Skeletal muscle tissue (tissue), 4 donors: Measurements from ENCODE around the gene COMMD10. TPM values are rescaled to one million over a fixed set of nuclear protein-coding genes. Genes with fewer than 3 reads are reported as not detected.

Experiments
- H3K27ac ChIP-seq: one replicate; pipeline ENCODE4 v1.7.0; 2013; ENCODE audit warnings: mild to moderate bottlenecking, low read depth, low read length, inconsistent platforms
- H3K27me3 ChIP-seq, 3 donors: one replicate each; pipeline ENCODE4 v1.7.0; 2013; ENCODE audit warnings: low read length in 3 of 3; ENCODE audit not compliant: control insufficient read depth in 3 of 3, insufficient read depth in 3 of 3
- H3K36me3 ChIP-seq, 3 donors: one replicate each; pipeline ENCODE4 v1.7.0; 2013; ENCODE audit warnings: low read length in 3 of 3; ENCODE audit not compliant: control insufficient read depth in 3 of 3, insufficient read depth in 3 of 3
- H3K4me1 ChIP-seq, 3 donors: one replicate each; pipeline ENCODE4 v1.7.0; 2013; ENCODE audit warnings: low read length in 3 of 3, mild to moderate bottlenecking in 3 of 3; ENCODE audit not compliant: control insufficient read depth in 3 of 3, insufficient read depth in 3 of 3
- H3K4me3 ChIP-seq, 3 donors: one replicate each; pipeline ENCODE4 v1.7.0; 2013; ENCODE audit warnings: low read length in 3 of 3
- H3K9ac ChIP-seq, 3 donors: one replicate each; pipeline ENCODE4 v1.7.0; 2013; ENCODE audit warnings: low read length in 3 of 3, mild to moderate bottlenecking in 3 of 3, moderate library complexity in 2 of 3, low read depth in 1 of 3
- H3K9me3 ChIP-seq, 3 donors: one replicate each; pipeline ENCODE4 v1.7.0; 2013; ENCODE audit warnings: low read length in 3 of 3; ENCODE audit not compliant: control insufficient read depth in 3 of 3
- total RNA-seq: library from RNA; depleted of rRNA; stranded (reverse); fragments of >200 nt; gene quantifications from one replicate; pipeline ENCODE4 v1.2.3, GENCODE V29; 2014
- donor health status: Osteomylitis.

Gene COMMD10
- total RNA-seq, 1 donor from 2014 or later, result 37.1 TPM

DNA sequence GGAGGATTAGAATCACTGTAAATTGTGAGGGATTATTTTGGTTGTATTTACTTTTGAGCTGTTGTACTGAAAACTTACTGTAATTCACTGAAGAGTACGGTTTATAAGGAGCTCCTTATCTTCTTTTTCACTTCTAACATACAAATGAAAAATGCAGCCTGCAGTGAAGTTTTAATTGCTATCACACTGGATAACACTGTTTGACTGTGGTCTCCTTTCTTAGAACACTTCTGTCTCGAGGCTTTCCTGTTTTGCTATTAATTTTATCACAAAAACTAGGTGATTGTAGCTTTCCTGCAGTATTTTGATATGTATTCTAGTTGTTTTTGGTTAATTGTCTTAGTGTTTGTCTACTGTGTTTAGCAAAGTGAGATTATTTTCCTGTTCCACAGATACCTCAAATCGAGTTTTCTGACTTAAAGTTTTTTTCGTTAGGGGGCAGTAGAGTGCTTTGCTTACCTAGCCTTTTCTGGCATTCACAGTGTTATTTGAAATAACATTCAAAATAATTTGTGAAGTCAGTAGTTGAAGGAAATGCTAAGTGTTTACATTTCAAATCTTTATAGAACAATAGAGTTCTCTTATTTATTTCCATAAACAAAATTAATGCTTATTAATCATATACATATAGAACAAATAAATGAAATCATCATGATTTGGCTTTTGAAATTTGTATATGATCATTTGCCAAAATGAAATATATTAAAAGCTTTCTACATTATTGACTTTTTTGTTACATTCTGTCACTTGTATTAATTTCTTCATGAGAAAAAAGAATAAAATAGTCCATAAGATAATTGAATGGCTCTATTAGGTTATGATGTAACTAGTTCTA lies 52.9 kb downstream of the COMMD10 start:
- Histone ChIP-seq H3K4me1 (no peaks in the 10 kb centered on the region), H3K4me3 (no peak overlapping the region), H3K9ac (no peak overlapping the region), H3K27me3 (no peaks in the 10 kb centered on the region), H3K27ac (no peak overlapping the region), H3K36me3 (peaks cover 0 to 2% (median 0%) of the 10 kb centered on the region in 3 donors), H3K9me3 (no peaks in the 10 kb centered on the region)

DNA sequence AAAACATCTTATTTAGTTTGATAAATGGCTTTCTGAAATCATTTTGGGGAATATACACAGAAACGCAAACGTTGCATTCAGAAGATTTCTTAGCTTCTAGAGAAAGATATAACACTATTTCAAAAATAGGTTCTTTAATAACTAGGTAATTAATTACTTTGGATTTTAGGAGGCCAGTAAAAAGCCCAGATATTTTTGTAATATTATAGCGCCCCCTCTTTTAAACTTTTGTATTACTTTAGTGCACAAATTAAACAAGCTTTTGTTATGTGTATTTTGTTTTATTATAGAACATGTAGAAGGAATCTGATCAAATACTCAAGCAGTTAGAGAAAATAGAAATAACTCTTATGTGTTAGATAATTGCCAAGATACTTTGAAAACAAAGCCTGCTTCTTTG lies 57.7 kb downstream of the COMMD10 start:
- Histone ChIP-seq H3K9me3 (no peaks in the 10 kb centered on the region), H3K27ac (no peak overlapping the region), H3K4me3 (no peak overlapping the region), H3K27me3 (no peaks in the 10 kb centered on the region), H3K9ac (no peak overlapping the region), H3K36me3 (no peaks in the 10 kb centered on the region), H3K4me1 (no peaks in the 10 kb centered on the region)

DNA sequence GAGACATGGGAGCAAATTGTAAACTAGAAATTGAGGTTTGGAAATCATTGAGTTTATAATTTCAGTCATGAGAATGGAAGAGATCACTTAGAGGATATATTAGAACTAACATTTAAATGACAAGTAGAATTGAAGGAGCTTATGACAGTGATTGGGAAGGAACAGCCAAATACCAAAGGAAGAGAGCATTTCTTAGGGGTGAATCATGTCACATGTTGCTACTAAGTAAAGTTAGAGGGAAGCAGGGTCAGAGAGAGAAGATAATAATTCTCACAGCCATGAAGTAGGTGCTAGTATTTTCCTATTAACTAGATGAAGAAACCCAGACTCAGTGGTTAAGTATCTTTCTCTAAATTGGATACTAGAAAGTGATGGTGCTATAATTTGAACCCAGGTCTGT lies 59.3 kb downstream of the COMMD10 start:
- H3K27me3 ChIP-seq, result no peaks in the 10 kb centered on the region
- H3K9ac ChIP-seq, result no peak overlapping the region
- H3K36me3 ChIP-seq, result no peaks in the 10 kb centered on the region
- no peaks in the 10 kb centered on the region for H3K4me1 ChIP-seq
- no peak overlapping the region for H3K4me3 ChIP-seq
- H3K9me3 ChIP-seq, result no peaks in the 10 kb centered on the region
- no peak overlapping the region for H3K27ac ChIP-seq

DNA sequence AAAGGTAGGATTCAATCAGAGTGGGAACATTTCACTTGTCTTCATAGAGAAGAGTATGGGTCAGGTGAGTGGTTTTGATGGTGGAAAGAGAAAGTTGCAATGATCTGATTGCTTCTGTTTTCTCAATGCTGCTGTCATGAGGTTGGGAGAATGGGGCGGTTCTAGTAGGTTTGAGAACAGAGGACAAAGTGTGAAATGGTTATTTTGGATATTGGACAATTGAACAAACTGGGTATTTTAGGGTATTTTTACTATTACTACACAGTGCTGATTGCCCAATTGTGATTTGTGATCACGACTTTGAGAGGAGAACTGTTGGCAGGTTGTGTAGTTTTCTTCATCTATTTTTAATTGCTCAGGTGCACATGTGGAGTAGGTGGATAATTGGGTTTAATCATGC lies 60.2 kb downstream of the COMMD10 start:
- Histone ChIP-seq H3K4me1 (no peaks in the 10 kb centered on the region), H3K9ac (no peak overlapping the region), H3K27ac (no peak overlapping the region), H3K4me3 (no peak overlapping the region), H3K27me3 (no peaks in the 10 kb centered on the region), H3K9me3 (no peaks in the 10 kb centered on the region), H3K36me3 (no peaks in the 10 kb centered on the region)

DNA sequence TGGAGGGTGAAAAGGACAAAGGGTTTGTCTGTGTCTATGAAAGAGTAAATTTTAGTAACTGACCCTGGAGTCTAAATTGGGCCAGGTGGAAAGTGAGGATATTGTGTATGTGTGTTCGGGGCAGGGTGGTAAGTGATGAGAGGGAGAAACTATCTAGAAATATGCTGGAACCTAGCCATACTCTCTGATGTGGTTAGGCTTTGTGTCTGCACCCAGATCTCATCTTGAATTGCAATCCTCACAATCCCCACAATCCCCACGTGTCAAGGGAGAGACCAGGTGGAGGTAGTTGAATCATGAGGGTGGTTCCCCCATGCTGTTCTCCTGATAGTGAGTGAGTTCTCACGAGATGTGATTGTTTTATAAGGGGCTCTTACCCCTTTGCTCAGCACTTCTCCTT lies 60.6 kb downstream of the COMMD10 start:
- Histone ChIP-seq H3K27ac (no peak overlapping the region), H3K4me1 (no peaks in the 10 kb centered on the region), H3K36me3 (no peaks in the 10 kb centered on the region), H3K27me3 (no peaks in the 10 kb centered on the region), H3K4me3 (no peak overlapping the region), H3K9ac (no peak overlapping the region), H3K9me3 (no peaks in the 10 kb centered on the region)

DNA sequence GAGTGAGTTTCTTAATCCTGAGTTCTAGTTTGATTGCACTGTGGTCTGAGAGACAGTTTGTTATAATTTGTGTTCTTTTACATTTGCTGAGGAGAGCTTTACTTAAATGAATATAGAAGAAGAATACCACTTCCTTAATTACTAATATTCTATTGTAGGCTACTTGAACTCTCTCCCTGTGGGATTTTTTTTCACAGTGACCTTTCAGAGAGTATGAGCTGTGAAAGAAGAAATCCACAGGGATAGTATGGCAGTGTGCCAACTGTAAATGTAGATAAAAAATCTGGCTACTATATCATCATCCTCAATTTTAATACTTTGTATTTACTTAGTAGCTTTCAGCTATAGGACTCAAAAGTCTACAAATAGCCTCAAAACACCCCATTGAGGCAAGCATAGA lies 67.3 kb downstream of the COMMD10 start:
- Histone ChIP-seq H3K36me3 (no peaks in the 10 kb centered on the region), H3K27me3 (no peaks in the 10 kb centered on the region), H3K4me1 (no peaks in the 10 kb centered on the region)

DNA sequence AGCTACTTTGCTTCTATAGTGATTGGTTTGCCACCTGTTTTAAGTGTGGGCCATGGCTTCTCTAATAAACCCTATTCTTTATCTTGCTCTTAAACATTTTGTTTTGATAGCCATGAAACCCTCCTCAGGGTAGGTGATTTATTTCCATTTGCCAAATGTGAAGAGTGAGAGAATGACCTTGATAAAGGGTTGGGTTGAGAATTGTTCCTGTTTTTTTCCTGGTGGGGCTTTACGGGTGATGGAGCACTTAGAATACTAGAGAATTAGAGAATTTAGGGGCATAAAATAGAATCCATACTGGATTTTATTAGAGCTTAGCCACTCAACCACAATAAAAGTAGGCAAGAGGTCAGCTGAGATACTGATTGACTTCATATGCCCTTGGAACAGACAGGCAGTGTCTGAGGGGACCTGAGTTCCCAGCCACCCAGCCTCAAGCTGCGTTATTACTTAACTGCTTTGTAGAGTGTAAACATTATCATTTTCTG lies 68.9 kb downstream of the COMMD10 start:
- no peaks in the 10 kb centered on the region for H3K36me3 ChIP-seq
- H3K4me1 ChIP-seq, result no peaks in the 10 kb centered on the region
- H3K9me3 ChIP-seq, result no peaks in the 10 kb centered on the region
- no peak overlapping the region for H3K27ac ChIP-seq
- no peak overlapping the region for H3K4me3 ChIP-seq
- H3K27me3 ChIP-seq, result no peaks in the 10 kb centered on the region
- H3K9ac ChIP-seq, result no peak overlapping the region

More for the DNA sequence above, 67.3 kb downstream of the COMMD10 start:
- Histone ChIP-seq H3K27ac (no peak overlapping the region), H3K9ac (no peak overlapping the region), H3K4me3 (no peak overlapping the region), H3K9me3 (no peaks in the 10 kb centered on the region)

DNA sequence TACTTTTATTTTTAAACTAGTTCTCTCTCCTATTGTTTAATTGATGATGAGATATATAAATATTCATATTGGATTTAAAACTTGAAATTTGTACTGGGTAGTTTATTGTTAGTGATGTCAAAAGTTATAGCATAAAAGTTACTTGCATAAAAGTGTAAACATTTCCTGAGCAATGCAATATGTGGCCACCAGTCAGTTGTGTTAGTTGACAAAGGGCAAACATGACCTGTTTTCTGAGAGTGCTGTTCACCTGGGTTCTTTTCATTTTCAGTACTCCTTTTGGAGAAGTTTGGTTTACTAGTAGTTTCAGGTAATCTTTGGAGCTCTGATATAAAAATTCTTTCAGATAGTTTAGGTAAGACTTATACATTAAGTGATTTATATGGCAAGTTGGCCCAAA lies 69.4 kb downstream of the COMMD10 start:
- H3K27ac ChIP-seq, result no peak overlapping the region
- H3K4me3 ChIP-seq, result no peak overlapping the region
- H3K36me3 ChIP-seq, result no peaks in the 10 kb centered on the region
- H3K27me3 ChIP-seq, result no peaks in the 10 kb centered on the region
- no peaks in the 10 kb centered on the region for H3K4me1 ChIP-seq
- no peaks in the 10 kb centered on the region for H3K9me3 ChIP-seq
- H3K9ac ChIP-seq, result no peak overlapping the region

DNA sequence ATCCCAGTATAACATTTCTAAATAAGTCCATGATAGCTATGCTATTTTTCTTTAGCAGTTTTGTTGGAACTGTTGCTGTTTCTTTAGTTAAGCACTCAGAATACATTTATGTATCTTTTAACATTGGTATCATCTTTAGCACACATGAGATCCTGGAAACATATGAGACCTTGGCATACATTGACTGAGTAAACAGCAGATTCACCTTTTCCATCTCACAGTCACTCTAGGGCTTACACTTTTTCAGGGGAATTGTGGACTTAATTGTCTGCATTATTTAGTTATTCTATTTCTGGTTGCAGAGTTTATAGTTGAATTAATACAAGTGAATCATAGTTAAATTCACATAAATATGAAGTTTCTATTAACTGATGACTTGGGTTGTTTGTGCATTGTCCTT lies 70.1 kb downstream of the COMMD10 start:
- H3K4me1 ChIP-seq, result no peaks in the 10 kb centered on the region
- no peaks in the 10 kb centered on the region for H3K27me3 ChIP-seq
- no peak overlapping the region for H3K9ac ChIP-seq
- no peaks in the 10 kb centered on the region for H3K36me3 ChIP-seq
- no peak overlapping the region for H3K27ac ChIP-seq
- no peaks in the 10 kb centered on the region for H3K9me3 ChIP-seq
- no peak overlapping the region for H3K4me3 ChIP-seq

DNA sequence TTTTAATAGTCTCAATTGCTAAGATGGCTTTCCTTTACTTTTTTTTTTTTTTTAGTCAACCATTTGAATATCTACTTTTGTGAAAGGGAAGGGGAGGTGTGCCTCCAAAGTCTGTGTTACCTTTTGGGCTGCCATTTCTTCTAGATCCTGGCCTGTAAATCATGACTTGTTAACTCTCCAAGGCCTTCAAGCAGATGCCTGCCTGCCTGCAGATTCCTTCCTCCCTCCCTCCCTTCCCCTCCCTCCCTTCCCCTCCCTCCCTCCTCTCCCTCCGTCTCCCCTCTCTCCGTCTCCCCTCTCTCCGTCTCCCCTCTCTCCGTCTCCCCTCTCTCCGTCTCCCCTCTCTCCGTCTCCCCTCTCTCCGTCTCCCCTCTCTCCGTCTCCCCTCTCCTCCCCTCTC lies 73.1 kb downstream of the COMMD10 start:
- Histone ChIP-seq H3K9me3 (no peaks in the 10 kb centered on the region), H3K27me3 (no peaks in the 10 kb centered on the region), H3K9ac (no peak overlapping the region), H3K36me3 (no peaks in the 10 kb centered on the region), H3K4me3 (no peak overlapping the region), H3K27ac (no peak overlapping the region), H3K4me1 (no peaks in the 10 kb centered on the region)
